Measurements from ENCODE around the gene BTBD8. TPM values are rescaled to one million over a fixed set of nuclear protein-coding genes. Genes with fewer than 3 reads are reported as not detected.
A peak's percentile ranks its signal among the peaks of the same experiment; 100 is the strongest.
"Not testable (repeated sequence)": the region's sequence is repeated elsewhere in the genome, so short reads cannot be mapped to it uniquely, and the experiment has no call there.

The BTBD8 gene
- total RNA-seq, 1 donor from 2014 or later = 1.0 TPM

DNA sequence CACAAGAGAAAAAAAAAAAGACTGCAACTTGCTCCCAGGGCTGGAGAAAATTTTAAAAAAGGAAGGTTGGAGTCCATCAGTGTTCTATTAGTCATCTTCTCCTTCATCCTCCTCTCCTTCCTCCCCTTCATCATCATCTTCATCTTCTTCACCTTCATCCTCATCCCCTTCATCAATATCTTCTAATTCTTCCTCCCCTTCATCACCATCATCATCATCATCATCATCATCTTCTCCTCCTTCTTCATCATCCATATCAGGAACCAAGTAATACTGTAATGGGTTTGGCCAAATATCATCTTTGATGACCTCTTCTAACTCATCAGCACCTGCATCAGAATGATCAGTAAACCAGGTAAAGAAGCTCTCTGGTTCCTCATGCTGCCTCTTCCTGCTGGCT is 5.7 kb upstream of the BTBD8 start:
- H3K9me3 Mint-ChIP-seq; H3K36me3 Mint-ChIP-seq (ENCODE audit: low read depth); H3K4me3 Mint-ChIP-seq; H3K27ac Mint-ChIP-seq; DNase-seq (ENCODE audit: low spot score); H3K4me1 Mint-ChIP-seq (ENCODE audit: low read depth); intact Hi-C loops (cut with micrococcal nuclease): not testable (repeated sequence)
- peaks cover 11% of the 10 kb centered on the region for H3K27me3 Mint-ChIP-seq (ENCODE audit: insufficient read depth)

DNA sequence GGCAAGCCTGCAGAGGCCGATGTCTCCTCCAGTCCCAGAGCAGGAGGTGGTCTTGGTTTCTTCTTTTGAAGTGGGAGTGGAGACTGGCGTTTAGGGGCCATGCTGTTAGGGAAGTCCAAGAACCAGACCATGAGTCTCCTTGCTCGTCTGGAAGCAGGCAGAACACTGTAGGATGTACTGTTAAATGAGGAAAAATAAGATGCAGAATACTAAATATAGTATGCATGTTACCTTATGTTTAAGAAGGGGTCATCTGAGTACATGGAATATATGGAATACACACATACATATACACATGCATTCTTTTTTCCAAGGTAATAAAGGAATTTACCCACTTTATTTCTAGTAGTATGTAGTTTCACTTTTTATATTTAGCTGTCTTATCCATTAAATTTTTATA is 4.8 kb upstream of the BTBD8 start, which contains the start of gene SETSIP:
Gene SETSIP, minus strand, starts transcription at position 101 of the 400 bp plus-strand sequence. Its CDS starts 0 bp downstream, at position 101.
- Mint-ChIP-seq H3K4me1 (ENCODE audit: low read depth) (peaks cover 7% of the 10 kb centered on the region), H3K36me3 (ENCODE audit: low read depth) (no peaks in the 10 kb centered on the region), H3K27ac (no peak within 1 kb of the TSS), H3K27me3 (ENCODE audit: insufficient read depth) (peaks cover 11% of the 10 kb centered on the region), H3K9me3 (no peaks in the 10 kb centered on the region), H3K4me3 (no peak within 1 kb of the TSS)
- no peak for DNase-seq (ENCODE audit: low spot score)
- intact Hi-C loops (cut with micrococcal nuclease) = no loop called here

- H3K27me3 Mint-ChIP-seq (ENCODE audit: insufficient read depth) = peaks cover 11% of the 10 kb centered on the region
- intact Hi-C loops (cut with micrococcal nuclease) = no loop called here
- H3K36me3 Mint-ChIP-seq (ENCODE audit: low read depth) = peaks cover 1% of the 10 kb centered on the region
- no peak overlapping the region for H3K27ac Mint-ChIP-seq
- no peaks in the 10 kb centered on the region for H3K9me3 Mint-ChIP-seq
- no peak overlapping the region for H3K4me3 Mint-ChIP-seq
- no peak for DNase-seq (ENCODE audit: low spot score)
- peaks cover 7% of the 10 kb centered on the region for H3K4me1 Mint-ChIP-seq (ENCODE audit: low read depth)
These were observed 3.8 kb upstream of the BTBD8 start for GRCh38 chr1:92076363-92076762.

- H3K27ac Mint-ChIP-seq; H3K9me3 Mint-ChIP-seq; intact Hi-C loops (cut with micrococcal nuclease); H3K27me3 Mint-ChIP-seq (ENCODE audit: insufficient read depth); H3K4me3 Mint-ChIP-seq; DNase-seq (ENCODE audit: low spot score); H3K36me3 Mint-ChIP-seq (ENCODE audit: low read depth): not testable (repeated sequence)
- H3K4me1 Mint-ChIP-seq (ENCODE audit: low read depth) = peaks cover 13% of the 10 kb centered on the region
These were observed 2.1 kb upstream of the BTBD8 start for GRCh38 chr1:92078077-92078476.

DNA sequence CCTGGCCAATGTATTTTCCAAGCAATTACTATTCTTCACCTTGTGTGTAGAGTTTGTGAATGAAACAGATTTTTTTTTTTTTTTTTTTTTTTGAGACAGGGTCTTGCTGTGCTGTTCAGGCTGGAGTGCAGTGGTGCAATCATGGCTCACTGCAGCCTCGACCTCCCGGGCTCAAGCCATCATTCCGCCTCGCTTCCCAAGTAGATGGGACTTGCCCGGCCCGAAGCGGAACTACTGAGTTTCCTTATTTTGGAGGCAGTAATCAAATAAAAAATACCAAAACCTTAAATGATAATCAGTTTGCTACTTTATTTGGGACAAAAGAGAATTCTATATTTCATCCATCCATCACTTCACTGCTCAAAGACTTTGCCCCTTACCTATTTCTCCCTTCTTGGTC is 704 bp upstream of the BTBD8 start:
- Mint-ChIP-seq H3K9me3 (peaks cover 6% of the 10 kb centered on the region), H3K36me3 (ENCODE audit: low read depth) (peaks cover 1% of the 10 kb centered on the region), H3K4me3 (peak overlapping the region; percentile 86), H3K27me3 (ENCODE audit: insufficient read depth) (peaks cover 2% of the 10 kb centered on the region), H3K4me1 (ENCODE audit: low read depth) (peaks cover 13% of the 10 kb centered on the region), H3K27ac (no peak overlapping the region)
- intact Hi-C loops (cut with micrococcal nuclease) = no loop called here
- DNase-seq (ENCODE audit: low spot score) = no peak

GRCh38 chr1:92081031-92081430 is 886 bp downstream of the BTBD8 start:
- Mint-ChIP-seq H3K4me1 (ENCODE audit: low read depth) (peaks cover 13% of the 10 kb centered on the region), H3K27ac (peak overlapping the region; percentile 85), H3K4me3 (peak overlapping the region; percentile 86), H3K9me3 (peaks cover 18% of the 10 kb centered on the region), H3K36me3 (ENCODE audit: low read depth) (peaks cover 4% of the 10 kb centered on the region), H3K27me3 (ENCODE audit: insufficient read depth) (no peaks in the 10 kb centered on the region)
- intact Hi-C loops (cut with micrococcal nuclease) = loop anchor here (5.0 kb wide), 2 partner anchors 541 to 1059 kb away; partner anchors contain the start of gene ZNF644
- DNase-seq (ENCODE audit: low spot score) = no peak

GRCh38 chr1:92084651-92085050 is 4.5 kb downstream of the BTBD8 start:
- peaks cover 12% of the 10 kb centered on the region for H3K4me1 Mint-ChIP-seq (ENCODE audit: low read depth)

GRCh38 chr1:92085727-92086126 is 5.6 kb downstream of the BTBD8 start:
- peaks cover 21% of the 10 kb centered on the region for H3K9me3 Mint-ChIP-seq
- intact Hi-C loops (cut with micrococcal nuclease) = no loop called here
- no peak for DNase-seq (ENCODE audit: low spot score)
- H3K4me1 Mint-ChIP-seq (ENCODE audit: low read depth) = peaks cover 6% of the 10 kb centered on the region
- H3K27ac Mint-ChIP-seq = no peak overlapping the region
- no peak overlapping the region for H3K4me3 Mint-ChIP-seq
- peaks cover 3% of the 10 kb centered on the region for H3K36me3 Mint-ChIP-seq (ENCODE audit: low read depth)
- no peaks in the 10 kb centered on the region for H3K27me3 Mint-ChIP-seq (ENCODE audit: insufficient read depth)

More at GRCh38 chr1:92084651-92085050, 4.5 kb downstream of the BTBD8 start:
- no peak for DNase-seq (ENCODE audit: low spot score)
- Mint-ChIP-seq H3K36me3 (ENCODE audit: low read depth) (peaks cover 4% of the 10 kb centered on the region), H3K4me3 (no peak overlapping the region), H3K27me3 (ENCODE audit: insufficient read depth) (no peaks in the 10 kb centered on the region), H3K9me3 (peaks cover 21% of the 10 kb centered on the region), H3K27ac (no peak overlapping the region)
- intact Hi-C loops (cut with micrococcal nuclease) = loop anchor here (5.0 kb wide), 2 partner anchors 538 to 1062 kb away; partner anchors contain the start of gene ZNF644

- intact Hi-C loops (cut with micrococcal nuclease) = no loop called here
- peaks cover 3% of the 10 kb centered on the region for H3K36me3 Mint-ChIP-seq (ENCODE audit: low read depth)
- no peak for DNase-seq (ENCODE audit: low spot score)
- peaks cover 21% of the 10 kb centered on the region for H3K9me3 Mint-ChIP-seq
- H3K27me3 Mint-ChIP-seq (ENCODE audit: insufficient read depth) = no peaks in the 10 kb centered on the region
- no peak overlapping the region for H3K27ac Mint-ChIP-seq
- no peak overlapping the region for H3K4me3 Mint-ChIP-seq
- H3K4me1 Mint-ChIP-seq (ENCODE audit: low read depth) = peaks cover under 1% of the 10 kb centered on the region
These were observed 7.4 kb downstream of the BTBD8 start for GRCh38 chr1:92087542-92087941.

- no peak for DNase-seq (ENCODE audit: low spot score)
- Mint-ChIP-seq H3K4me1 (ENCODE audit: low read depth) (no peaks in the 10 kb centered on the region), H3K4me3 (no peak overlapping the region), H3K27ac (no peak overlapping the region), H3K36me3 (ENCODE audit: low read depth) (no peaks in the 10 kb centered on the region), H3K9me3 (no peaks in the 10 kb centered on the region), H3K27me3 (ENCODE audit: insufficient read depth) (no peaks in the 10 kb centered on the region)
- intact Hi-C loops (cut with micrococcal nuclease) = no loop called here
These were observed 11.5 kb downstream of the BTBD8 start for GRCh38 chr1:92091625-92092024.

DNA sequence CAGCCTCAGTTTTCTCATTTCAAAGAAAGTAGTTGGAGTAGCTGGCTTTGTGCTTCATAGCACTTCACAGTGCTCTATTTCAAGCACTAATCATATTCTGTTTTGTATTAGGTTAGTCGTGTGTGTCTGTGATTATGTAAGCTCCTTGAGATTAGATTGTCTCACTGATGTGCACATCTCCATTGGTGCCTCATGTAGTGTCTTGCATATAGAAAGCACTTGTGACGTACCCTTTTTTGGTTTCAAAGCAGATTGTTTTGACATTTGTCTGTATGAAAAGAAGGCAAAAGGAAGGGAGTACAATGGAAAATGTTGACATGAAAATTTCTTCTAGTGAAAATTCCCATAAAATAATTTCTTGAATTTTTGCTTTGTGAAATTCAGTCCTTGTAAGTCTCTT is 13.9 kb downstream of the BTBD8 start:
- Mint-ChIP-seq H3K27me3 (ENCODE audit: insufficient read depth) (no peaks in the 10 kb centered on the region), H3K9me3 (no peaks in the 10 kb centered on the region), H3K27ac (no peak overlapping the region), H3K36me3 (ENCODE audit: low read depth) (no peaks in the 10 kb centered on the region), H3K4me1 (ENCODE audit: low read depth) (no peaks in the 10 kb centered on the region), H3K4me3 (no peak overlapping the region)
- intact Hi-C loops (cut with micrococcal nuclease) = no loop called here
- no peak for DNase-seq (ENCODE audit: low spot score)

DNA sequence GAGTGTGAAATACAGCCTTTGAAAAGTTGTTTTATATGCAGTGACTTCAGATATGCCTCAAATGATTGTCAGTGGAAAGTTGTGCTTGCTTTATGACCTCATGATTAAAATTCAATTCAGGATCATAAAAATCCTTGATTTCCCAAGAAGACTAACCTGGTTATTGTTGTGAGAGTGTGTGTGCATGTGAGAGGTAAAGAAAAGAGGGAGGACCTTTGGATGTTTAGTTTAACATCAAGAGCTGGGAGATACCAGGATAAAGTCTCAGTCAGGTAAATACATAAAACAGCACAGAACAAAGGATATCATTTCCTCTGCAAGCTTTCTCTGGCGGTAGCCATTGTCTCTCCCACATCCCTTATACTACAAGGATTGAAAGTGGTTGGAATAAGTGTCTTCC is 14.4 kb downstream of the BTBD8 start:
- H3K4me1 Mint-ChIP-seq (ENCODE audit: low read depth) = no peaks in the 10 kb centered on the region
- no peak overlapping the region for H3K4me3 Mint-ChIP-seq
- H3K27me3 Mint-ChIP-seq (ENCODE audit: insufficient read depth) = no peaks in the 10 kb centered on the region
- H3K9me3 Mint-ChIP-seq = no peaks in the 10 kb centered on the region
- DNase-seq (ENCODE audit: low spot score) = no peak
- H3K27ac Mint-ChIP-seq = no peak overlapping the region
- H3K36me3 Mint-ChIP-seq (ENCODE audit: low read depth) = no peaks in the 10 kb centered on the region
- intact Hi-C loops (cut with micrococcal nuclease) = no loop called here

DNA sequence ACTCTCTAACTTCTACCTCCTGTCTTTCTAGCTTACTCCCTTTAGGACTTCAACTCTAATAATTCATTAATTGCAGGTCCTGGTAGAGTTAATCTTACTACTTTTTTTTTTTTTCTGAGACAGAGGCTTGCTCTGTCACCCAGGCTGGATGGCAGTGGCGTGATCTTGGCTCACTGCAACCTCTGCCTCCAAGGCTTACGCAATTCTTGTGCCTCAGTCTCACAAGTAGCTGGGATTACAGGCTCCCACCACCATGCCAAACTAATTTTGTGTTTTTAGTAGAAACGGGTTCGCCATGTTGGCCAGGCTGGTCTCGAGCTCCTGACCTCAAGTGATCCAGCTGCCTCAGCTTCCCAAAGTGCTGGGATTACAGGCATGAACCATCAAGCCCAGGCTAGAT is 15.7 kb downstream of the BTBD8 start:
- Mint-ChIP-seq H3K4me3 (no peak overlapping the region), H3K36me3 (ENCODE audit: low read depth) (no peaks in the 10 kb centered on the region), H3K9me3 (no peaks in the 10 kb centered on the region), H3K27me3 (ENCODE audit: insufficient read depth) (no peaks in the 10 kb centered on the region), H3K4me1 (ENCODE audit: low read depth) (no peaks in the 10 kb centered on the region), H3K27ac (no peak overlapping the region)
- intact Hi-C loops (cut with micrococcal nuclease) = no loop called here
- DNase-seq (ENCODE audit: low spot score) = no peak

DNA sequence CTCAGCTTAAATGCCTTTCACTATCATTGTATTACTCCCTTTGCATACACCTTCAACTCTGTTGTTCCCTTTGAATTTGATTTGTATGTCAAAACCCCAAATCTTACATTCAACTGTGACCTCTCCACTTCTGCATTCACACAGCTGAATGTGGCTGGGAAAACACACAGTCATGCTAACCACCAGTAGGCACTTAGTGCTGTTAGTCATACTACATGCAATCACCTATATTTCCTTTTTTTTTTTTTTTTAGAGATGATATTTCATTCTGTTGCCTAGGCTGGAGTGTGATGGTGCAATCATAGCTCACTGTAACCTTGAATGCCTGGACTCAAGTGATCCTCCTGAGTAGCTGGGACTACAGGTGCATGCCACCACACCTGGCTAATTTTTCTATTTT is 16.2 kb downstream of the BTBD8 start:
- Mint-ChIP-seq H3K9me3 (no peaks in the 10 kb centered on the region), H3K36me3 (ENCODE audit: low read depth) (no peaks in the 10 kb centered on the region), H3K27ac (no peak overlapping the region), H3K4me3 (no peak overlapping the region), H3K4me1 (ENCODE audit: low read depth) (no peaks in the 10 kb centered on the region), H3K27me3 (ENCODE audit: insufficient read depth) (no peaks in the 10 kb centered on the region)
- DNase-seq (ENCODE audit: low spot score) = no peak
- intact Hi-C loops (cut with micrococcal nuclease) = no loop called here

Data from activated T-helper 1 cell treated with anti-CD3 and anti-CD28 coated beads, Interleukin-12 subunit alpha, Interleukin-12 subunit beta, Interleukin-2, Interleukin-4 antibody, amounts not matched to agents 30 ng/mL and 10 ng/mL and 1 ng/mL, durations not matched to agents 14 hours and 24 hours and 36 hours (primary cell).